Lower lobe of right lung (tissue), 2 donors: ENCODE results near the gene PRUNE2. TPM values are rescaled to one million over a fixed set of nuclear protein-coding genes. Genes with fewer than 3 reads are reported as not detected.

Experiments
- ATAC-seq, 2 donors: fragments of 200-7000 bp; cut with Tn5 transposase; one replicate each; pipeline ENCODE4 v1.9.1; 2020 to 2022; ENCODE audit warnings: mild to moderate bottlenecking in 2 of 2, moderate library complexity in 2 of 2
- DNase-seq: peaks from one replicate; pipeline ENCODE4 v3.0.0-alpha.2; 2020
- H3K27ac ChIP-seq: fragments of 200-600 bp; one replicate; pipeline ENCODE4 v1.8.0; 2022
- H3K27me3 ChIP-seq: fragments of 200-600 bp; one replicate; pipeline ENCODE4 v1.8.0; 2022; ENCODE audit warnings: low read depth
- H3K36me3 ChIP-seq: fragments of 200-600 bp; one replicate; pipeline ENCODE4 v1.8.0; 2022; ENCODE audit warnings: mild to moderate bottlenecking
- H3K4me1 ChIP-seq: fragments of 200-600 bp; one replicate; pipeline ENCODE4 v1.8.0; 2022
- H3K4me3 ChIP-seq: fragments of 200-600 bp; one replicate; pipeline ENCODE4 v1.8.0; 2022; ENCODE audit warnings: mild to moderate bottlenecking
- H3K9me3 ChIP-seq: fragments of 200-600 bp; one replicate; pipeline ENCODE4 v1.8.0; 2022
- CTCF ChIP-seq: fragments of 200-600 bp; IDR thresholded peaks from one replicate; pipeline ENCODE4 v1.8.0; 2022; ENCODE audit warnings: antibody characterized with exemption, mild to moderate bottlenecking
- intact Hi-C: fragments of 100-400 bp; cut with DNase I; formaldehyde crosslinking; loops from one replicate; pipeline ENCODE4 v1.11.0; 2022
- total RNA-seq: library from RNA; stranded (reverse); fragmentation: NEBNext Ultra II Directional; extraction: Animal tissue kit (Norgen Biotek cat#: 25700); gene quantifications from one replicate; pipeline ENCODE4 v1.2.1, GENCODE V29; 2021
- donor health status: DM: no; HTN: yes; CAD: no; lungs with severe emphysema.

PRUNE2 gene
- total RNA-seq, 1 donor from 2014 or later = 13.6 TPM

- Histone ChIP-seq H3K36me3 (no peaks in the 10 kb centered on the region), H3K4me1 (no peaks in the 10 kb centered on the region), H3K9me3 (no peaks in the 10 kb centered on the region), H3K27me3 (peaks cover under 1% of the 10 kb centered on the region), H3K27ac (no peak overlapping the region), H3K4me3 (no peak overlapping the region)
- DNase-seq (no peak), ATAC-seq (no peak)
- TF ChIP-seq CTCF = no peak
- intact Hi-C loops = no loop called here
Measured at GRCh38 chr9:76799473-76799872, 106.4 kb downstream of the PRUNE2 start.

GRCh38 chr9:76798527-76798926, 107.4 kb downstream of the PRUNE2 start:
- intact Hi-C loops = no loop called here
- Histone ChIP-seq H3K27ac (no peak overlapping the region), H3K36me3 (no peaks in the 10 kb centered on the region), H3K4me1 (no peaks in the 10 kb centered on the region), H3K9me3 (no peaks in the 10 kb centered on the region), H3K4me3 (no peak overlapping the region), H3K27me3 (no peaks in the 10 kb centered on the region)
- no peak for DNase-seq
- no peak for TF ChIP-seq CTCF
- ATAC-seq = no peak

- H3K36me3 ChIP-seq = no peaks in the 10 kb centered on the region
- no peak for TF ChIP-seq CTCF
- no peaks in the 10 kb centered on the region for H3K27me3 ChIP-seq
- intact Hi-C loops = no loop called here
- DNase-seq = no peak
- H3K9me3 ChIP-seq = no peaks in the 10 kb centered on the region
- ATAC-seq = no peak
- H3K4me1 ChIP-seq = no peaks in the 10 kb centered on the region
- H3K27ac ChIP-seq = no peak overlapping the region
- no peak overlapping the region for H3K4me3 ChIP-seq
Measured at GRCh38 chr9:76796296-76796695, 109.6 kb downstream of the PRUNE2 start.

- Histone ChIP-seq H3K27ac (no peak overlapping the region), H3K4me1 (no peaks in the 10 kb centered on the region), H3K27me3 (no peaks in the 10 kb centered on the region), H3K9me3 (no peaks in the 10 kb centered on the region), H3K36me3 (no peaks in the 10 kb centered on the region), H3K4me3 (no peak overlapping the region)
- ATAC-seq (no peak), DNase-seq (no peak)
- intact Hi-C loops = no loop called here
- TF ChIP-seq CTCF = no peak
Measured at GRCh38 chr9:76793784-76794431, 112.0 kb downstream of the PRUNE2 start.

- no peaks in the 10 kb centered on the region for H3K9me3 ChIP-seq
- H3K27ac ChIP-seq = no peak overlapping the region
- DNase-seq (no peak), ATAC-seq (no peak)
- no peaks in the 10 kb centered on the region for H3K36me3 ChIP-seq
- intact Hi-C loops = no loop called here
- no peaks in the 10 kb centered on the region for H3K27me3 ChIP-seq
- no peaks in the 10 kb centered on the region for H3K4me1 ChIP-seq
- no peak for TF ChIP-seq CTCF
- H3K4me3 ChIP-seq = no peak overlapping the region
Measured at GRCh38 chr9:76789840-76790239, 116.1 kb downstream of the PRUNE2 start.
